Upper lobe of right lung (tissue), 1 donor: Measurements from ENCODE around the gene ATXN3L. TPM values are rescaled to one million over a fixed set of nuclear protein-coding genes. Genes with fewer than 3 reads are reported as not detected.

Source experiments
- ATAC-seq: fragments of 200-7000 bp; cut with Tn5 transposase; one replicate; pipeline ENCODE4 v1.9.1; 2020; ENCODE audit warnings: mild to moderate bottlenecking, moderate library complexity
- DNase-seq: peaks from one replicate; pipeline ENCODE4 v3.0.0-alpha.2; 2020
- H3K27ac ChIP-seq: fragments of 200-600 bp; one replicate; pipeline ENCODE4 v1.8.0; 2022
- H3K27me3 ChIP-seq: fragments of 200-600 bp; one replicate; pipeline ENCODE4 v1.8.0; 2022; ENCODE audit warnings: mild to moderate bottlenecking
- H3K36me3 ChIP-seq: fragments of 200-600 bp; one replicate; pipeline ENCODE4 v1.8.0; 2022
- H3K4me1 ChIP-seq: fragments of 200-600 bp; one replicate; pipeline ENCODE4 v1.8.0; 2022
- H3K4me3 ChIP-seq: fragments of 200-600 bp; one replicate; pipeline ENCODE4 v1.8.0; 2022; ENCODE audit warnings: mild to moderate bottlenecking
- H3K9me3 ChIP-seq: fragments of 200-600 bp; one replicate; pipeline ENCODE4 v1.8.0; 2022
- intact Hi-C: fragments of 100-400 bp; cut with DNase I; formaldehyde crosslinking; loops from one replicate; pipeline ENCODE4 v1.11.0; 2022
- total RNA-seq: library from RNA; stranded (reverse); fragmentation: NEBNext Ultra II Directional; extraction: Animal tissue kit (Norgen Biotek cat#: 25700); gene quantifications from one replicate; pipeline ENCODE4 v1.2.1, GENCODE V29; 2021
- TF ChIP-seq, protein P1 (sequence below): fragments of 200-600 bp; IDR thresholded peaks from one replicate; pipeline ENCODE4 v1.8.0; 2022; ENCODE audit warnings: antibody characterized with exemption
- donor health status: DM: no; HTN: yes; CAD: no; lungs with severe emphysema.

The ATXN3L gene
- total RNA-seq, 1 donor from 2014 or later: not detected

DNA sequence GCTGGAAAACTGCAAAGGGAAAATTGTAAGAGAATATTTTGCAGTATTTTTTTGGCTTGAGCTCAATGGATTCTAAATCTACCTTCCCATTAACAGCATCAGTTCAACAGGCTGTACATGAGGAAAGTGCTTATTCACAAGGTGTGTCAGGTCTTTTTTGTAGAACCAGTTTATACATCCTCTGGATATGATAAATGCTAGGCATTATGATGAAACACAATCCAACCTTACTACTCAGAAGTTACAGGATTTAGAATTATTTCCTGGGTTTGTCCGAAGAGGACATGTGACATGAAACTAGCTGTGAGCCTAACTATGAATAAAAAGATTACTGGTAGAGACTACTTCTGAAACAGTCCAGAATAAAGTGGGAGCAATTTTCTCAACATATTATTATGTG lies 49.5 kb downstream of the ATXN3L start:
- intact Hi-C loops: no loop called here

DNA sequence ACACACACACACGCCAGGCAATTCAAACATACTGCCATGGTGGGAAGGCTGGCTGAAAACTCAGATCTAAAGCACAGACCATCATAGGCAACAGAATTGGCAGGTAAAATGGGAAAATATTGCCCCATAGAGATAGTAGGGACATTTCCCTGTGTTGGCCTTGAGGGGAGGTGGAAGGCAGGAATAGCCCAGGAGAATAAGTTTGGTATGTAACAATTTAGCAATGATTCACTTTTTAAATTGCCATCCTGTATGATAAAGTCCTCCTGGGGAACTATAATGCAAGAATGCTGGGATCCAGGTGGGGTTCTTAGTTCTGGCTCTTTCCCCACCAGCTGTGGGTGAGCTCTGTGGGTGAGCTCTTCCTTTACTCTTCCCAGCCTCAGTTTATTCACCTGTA lies 51.0 kb downstream of the ATXN3L start:
- no peak overlapping the region for H3K4me3 ChIP-seq
- H3K36me3 ChIP-seq: no peaks in the 10 kb centered on the region
- H3K27me3 ChIP-seq: no peaks in the 10 kb centered on the region
- TF ChIP-seq, protein P1, sequence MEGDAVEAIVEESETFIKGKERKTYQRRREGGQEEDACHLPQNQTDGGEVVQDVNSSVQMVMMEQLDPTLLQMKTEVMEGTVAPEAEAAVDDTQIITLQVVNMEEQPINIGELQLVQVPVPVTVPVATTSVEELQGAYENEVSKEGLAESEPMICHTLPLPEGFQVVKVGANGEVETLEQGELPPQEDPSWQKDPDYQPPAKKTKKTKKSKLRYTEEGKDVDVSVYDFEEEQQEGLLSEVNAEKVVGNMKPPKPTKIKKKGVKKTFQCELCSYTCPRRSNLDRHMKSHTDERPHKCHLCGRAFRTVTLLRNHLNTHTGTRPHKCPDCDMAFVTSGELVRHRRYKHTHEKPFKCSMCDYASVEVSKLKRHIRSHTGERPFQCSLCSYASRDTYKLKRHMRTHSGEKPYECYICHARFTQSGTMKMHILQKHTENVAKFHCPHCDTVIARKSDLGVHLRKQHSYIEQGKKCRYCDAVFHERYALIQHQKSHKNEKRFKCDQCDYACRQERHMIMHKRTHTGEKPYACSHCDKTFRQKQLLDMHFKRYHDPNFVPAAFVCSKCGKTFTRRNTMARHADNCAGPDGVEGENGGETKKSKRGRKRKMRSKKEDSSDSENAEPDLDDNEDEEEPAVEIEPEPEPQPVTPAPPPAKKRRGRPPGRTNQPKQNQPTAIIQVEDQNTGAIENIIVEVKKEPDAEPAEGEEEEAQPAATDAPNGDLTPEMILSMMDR: no peak
- H3K27ac ChIP-seq: no peak overlapping the region
- no peaks in the 10 kb centered on the region for H3K9me3 ChIP-seq
- intact Hi-C loops: no loop called here
- no peaks in the 10 kb centered on the region for H3K4me1 ChIP-seq
- DNase-seq: no peak
- no peak for ATAC-seq

More for the DNA sequence above, 49.5 kb downstream of the ATXN3L start:
- ATAC-seq: no peak
- H3K4me1 ChIP-seq: no peaks in the 10 kb centered on the region
- no peaks in the 10 kb centered on the region for H3K9me3 ChIP-seq
- H3K27me3 ChIP-seq: no peaks in the 10 kb centered on the region
- TF ChIP-seq, protein P1: no peak
- DNase-seq: no peak
- H3K36me3 ChIP-seq: no peaks in the 10 kb centered on the region
- H3K4me3 ChIP-seq: no peak overlapping the region
- no peak overlapping the region for H3K27ac ChIP-seq

Other genes with a start within 250 kb of the ATXN3L start
- 10.1 TPM for gene EGFL6, start 249.5 kb upstream of the ATXN3L start, total RNA-seq